Transverse colon (tissue), 4 donors: ENCODE data around the gene PIAS1. TPM values are rescaled to one million over a fixed set of nuclear protein-coding genes. Genes with fewer than 3 reads are reported as not detected.
"Not testable (repeated sequence)": the region's sequence is repeated elsewhere in the genome, so short reads cannot be mapped to it uniquely, and the experiment has no call there.

Experiments used
- DNase-seq: peaks from one replicate; pipeline ENCODE4 v3.0.0-alpha.2; 2019
- H3K27ac ChIP-seq, 4 donors: fragments of 200-600 bp; sonication (generic); 2 replicates each; pipeline ENCODE4 v1.5.1; 2016 to 2018; ENCODE audit warnings: inconsistent platforms in 4 of 4
- H3K27me3 ChIP-seq: fragments of 200-600 bp; sonication (generic); 2 replicates; pipeline ENCODE4 v1.5.1; 2017; ENCODE audit warnings: inconsistent platforms
- H3K36me3 ChIP-seq, 4 donors: fragments of 200-600 bp; sonication (generic); 2 replicates each; pipeline ENCODE4 v1.5.1; 2017 to 2019; ENCODE audit warnings: inconsistent platforms in 4 of 4
- H3K4me1 ChIP-seq, 4 donors: fragments of 200-600 bp; sonication (generic); 2 replicates each; pipeline ENCODE4 v1.5.1; 2017 to 2020; ENCODE audit warnings: inconsistent platforms in 4 of 4
- H3K4me3 ChIP-seq, 4 donors: fragments of 200-600 bp; sonication (generic); 1 replicate in 1 of 4; 2 replicates in 3 of 4; pipeline versions ENCODE4 v1.5.1 to v1.6.1; 2017 to 2019; ENCODE audit warnings: inconsistent platforms in 4 of 4
- H3K9me3 ChIP-seq, 2 donors: fragments of 200-600 bp; sonication (generic); 2 replicates each; pipeline ENCODE4 v1.5.1; 2017 to 2019; ENCODE audit warnings: inconsistent platforms in 2 of 2
- EP300 ChIP-seq: sonication (generic); formaldehyde crosslinking; IDR thresholded peaks from one replicate; pipeline ENCODE4 v1.6.1; 2017; ENCODE audit warnings: antibody characterized with exemption, low read depth
- POLR2A ChIP-seq: fragments of 450-650 bp; IDR thresholded peaks from one replicate; pipeline ENCODE4 v1.6.1; 2016; ENCODE audit warnings: antibody characterized with exemption, mild to moderate bottlenecking, moderate library complexity
- POLR2AphosphoS5 ChIP-seq, 3 donors: sonication (generic); formaldehyde crosslinking; IDR thresholded peaks; one replicate each; pipeline ENCODE4 v1.6.1; 2016; ENCODE audit warnings: antibody characterized with exemption in 3 of 3
- WGBS, 2 donors: methylation state at CpG; one replicate each; pipeline ENCODE4 v1.1.5; 2018; ENCODE audit warnings: low coverage in 1 of 2; 5-methylcytosine and 5-hydroxymethylcytosine counted together
- in situ Hi-C, 4 donors: fragments of 200-750 bp; cut with MboI; loops; one replicate each; pipeline versions ENCODE4 v1.15.0 to v1.15.1; 2017; ENCODE audit warnings: low sequenced_read_pairs in 3 of 4, low pct_ligation_motif_present in 1 of 4, low pct_unique_long_range_greater_than_20kb in 1 of 4
- intact Hi-C: fragments of 100-400 bp; cut with DNase I; formaldehyde crosslinking; loops from one replicate; pipeline ENCODE4 v1.15.1; 2023; ENCODE audit warnings: low total_unique reads
- total RNA-seq, 4 donors: library from RNA; depleted of rRNA; stranded (reverse); fragments of >200 nt; gene quantifications; one replicate each; pipeline ENCODE4 v1.1.0, GENCODE V29; 2016
- TF ChIP-seq, protein P1 (sequence below), 5 experiments: fragments of 200-600 bp in 3 of 5; fragments of 450-650 bp in 2 of 5; sonication (generic) in 3 of 5; IDR thresholded peaks; 1 replicate in 2 of 5; 2 replicates in 3 of 5; pipeline ENCODE4 v1.5.1; 2016 to 2017; ENCODE audit warnings: antibody characterized with exemption in 5 of 5, inconsistent platforms in 3 of 5, mild to moderate bottlenecking in 2 of 5, moderate library complexity in 1 of 5

The PIAS1 gene
- total RNA-seq, 4 donors from 2014 or later = 34.0 to 141 (median 55.4) TPM

DNA sequence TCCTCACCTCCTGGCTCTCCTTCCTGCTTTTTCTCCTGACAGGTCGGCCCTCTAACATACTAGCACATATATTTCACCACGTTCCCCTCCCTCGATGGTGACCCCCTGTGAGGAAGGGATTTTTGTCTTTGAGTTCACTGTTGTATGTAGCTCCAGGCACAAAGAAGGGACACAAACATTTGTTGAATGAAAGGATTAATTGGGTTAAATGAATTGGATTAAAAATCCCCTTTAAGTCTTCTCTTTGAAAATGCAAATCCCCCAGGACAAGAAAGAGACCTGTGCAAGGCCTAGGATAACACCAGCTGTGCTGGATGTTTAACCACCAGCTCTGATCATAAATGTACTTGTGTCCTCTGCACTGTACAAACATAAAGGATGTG, 147.8 kb downstream of the PIAS1 start:
- Histone ChIP-seq H3K9me3 (no peaks in the 10 kb centered on the region), H3K27ac (no peak overlapping the region), H3K27me3 (no peaks in the 10 kb centered on the region), H3K4me1 (peaks cover 12 to 66% (median 46%) of the 10 kb centered on the region in 4 donors), H3K4me3 (no peak overlapping the region), H3K36me3 (no peaks in the 10 kb centered on the region)
- 41 to 57% methylated on average over 1 to 3 of the region's 3 CpGs for WGBS, 2 donors
- intact Hi-C loops = no loop called here
- no peak for TF ChIP-seq POLR2A
- no peak for TF ChIP-seq EP300
- TF ChIP-seq, protein P1, sequence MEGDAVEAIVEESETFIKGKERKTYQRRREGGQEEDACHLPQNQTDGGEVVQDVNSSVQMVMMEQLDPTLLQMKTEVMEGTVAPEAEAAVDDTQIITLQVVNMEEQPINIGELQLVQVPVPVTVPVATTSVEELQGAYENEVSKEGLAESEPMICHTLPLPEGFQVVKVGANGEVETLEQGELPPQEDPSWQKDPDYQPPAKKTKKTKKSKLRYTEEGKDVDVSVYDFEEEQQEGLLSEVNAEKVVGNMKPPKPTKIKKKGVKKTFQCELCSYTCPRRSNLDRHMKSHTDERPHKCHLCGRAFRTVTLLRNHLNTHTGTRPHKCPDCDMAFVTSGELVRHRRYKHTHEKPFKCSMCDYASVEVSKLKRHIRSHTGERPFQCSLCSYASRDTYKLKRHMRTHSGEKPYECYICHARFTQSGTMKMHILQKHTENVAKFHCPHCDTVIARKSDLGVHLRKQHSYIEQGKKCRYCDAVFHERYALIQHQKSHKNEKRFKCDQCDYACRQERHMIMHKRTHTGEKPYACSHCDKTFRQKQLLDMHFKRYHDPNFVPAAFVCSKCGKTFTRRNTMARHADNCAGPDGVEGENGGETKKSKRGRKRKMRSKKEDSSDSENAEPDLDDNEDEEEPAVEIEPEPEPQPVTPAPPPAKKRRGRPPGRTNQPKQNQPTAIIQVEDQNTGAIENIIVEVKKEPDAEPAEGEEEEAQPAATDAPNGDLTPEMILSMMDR (IDR thresholded peaks at IDR 0.05) = no peak
- no peak for TF ChIP-seq POLR2AphosphoS5 (IDR thresholded peaks at IDR 0.05)
- in situ Hi-C loops = no loop called here
- no peak for DNase-seq

GRCh38 chr15:68202994-68203393, 148.9 kb downstream of the PIAS1 start:
- H3K9me3 ChIP-seq, H3K27me3 ChIP-seq, H3K27ac ChIP-seq, intact Hi-C loops, DNase-seq, in situ Hi-C loops, H3K36me3 ChIP-seq: not testable (repeated sequence)
- WGBS, 2 donors = 89 to 100% methylated on average over 3 to 7 of the region's 7 CpGs
- Histone ChIP-seq H3K4me1 (peaks cover 12 to 66% (median 46%) of the 10 kb centered on the region in 4 donors), H3K4me3 (peak overlapping the region in 1 of 4 donors; percentile 61)

- peak overlapping the region in 3 of 4 donors; percentile 33 to 61 (median 47) for H3K4me3 ChIP-seq
- TF ChIP-seq, protein P1 (IDR thresholded peaks at IDR 0.05) = no peak
- no peak for TF ChIP-seq POLR2AphosphoS5 (IDR thresholded peaks at IDR 0.05)
- TF ChIP-seq POLR2A = no peak
- TF ChIP-seq EP300 = no peak
- H3K27me3 ChIP-seq = no peaks in the 10 kb centered on the region
- no peak for DNase-seq
- peaks cover 12 to 66% (median 46%) of the 10 kb centered on the region in 4 donors for H3K4me1 ChIP-seq
- WGBS, 2 donors = 79% methylated on average over 5 of the region's 5 CpGs; no CpG with 5 or more reads in 1 of the 2 donors
- in situ Hi-C loops (no loop called here), intact Hi-C loops (no loop called here)
- peak overlapping the region in 3 of 4 donors; percentile 87 to 90 (median 89) for H3K27ac ChIP-seq
- H3K36me3 ChIP-seq = no peaks in the 10 kb centered on the region
- H3K9me3 ChIP-seq = no peaks in the 10 kb centered on the region
These were observed 149.4 kb downstream of the PIAS1 start for GRCh38 chr15:68203486-68203885.

DNA sequence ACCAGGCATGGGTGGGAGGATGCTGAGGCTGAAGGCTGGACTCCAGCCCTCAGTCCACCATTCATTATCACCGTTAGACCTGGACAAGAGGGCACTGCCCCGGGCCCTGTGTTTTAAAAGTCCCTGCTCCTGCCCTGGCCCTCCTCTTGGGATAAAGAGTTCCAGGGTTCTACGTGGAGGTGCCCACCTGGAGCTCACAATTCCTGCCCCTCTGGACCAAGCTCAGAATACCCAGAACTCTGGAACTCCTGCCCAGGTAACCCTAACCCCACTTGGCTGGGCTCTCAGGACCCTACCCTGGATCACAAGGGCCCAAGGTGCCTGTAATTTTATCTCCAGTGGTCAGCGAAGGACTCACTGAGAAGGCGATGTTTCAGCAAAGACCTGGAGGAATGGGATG, 149.8 kb downstream of the PIAS1 start:
- in situ Hi-C loops = no loop called here
- Histone ChIP-seq H3K27ac (peak overlapping the region; percentile 87 to 90 (median 90)), H3K9me3 (no peaks in the 10 kb centered on the region), H3K4me1 (peaks cover 12 to 66% (median 46%) of the 10 kb centered on the region in 4 donors), H3K36me3 (no peaks in the 10 kb centered on the region), H3K27me3 (no peaks in the 10 kb centered on the region), H3K4me3 (peak overlapping the region in 3 of 4 donors; percentile 33 to 61 (median 47))
- intact Hi-C loops = no loop called here
- 57% methylated on average over 5 of the region's 5 CpGs; no CpG with 5 or more reads in 1 of the 2 donors for WGBS, 2 donors
- TF ChIP-seq, protein P1 (IDR thresholded peaks at IDR 0.05) = no peak
- TF ChIP-seq POLR2A (no peak), EP300 (no peak), POLR2AphosphoS5 (IDR thresholded peaks at IDR 0.05) (no peak)
- DNase-seq = no peak

DNA sequence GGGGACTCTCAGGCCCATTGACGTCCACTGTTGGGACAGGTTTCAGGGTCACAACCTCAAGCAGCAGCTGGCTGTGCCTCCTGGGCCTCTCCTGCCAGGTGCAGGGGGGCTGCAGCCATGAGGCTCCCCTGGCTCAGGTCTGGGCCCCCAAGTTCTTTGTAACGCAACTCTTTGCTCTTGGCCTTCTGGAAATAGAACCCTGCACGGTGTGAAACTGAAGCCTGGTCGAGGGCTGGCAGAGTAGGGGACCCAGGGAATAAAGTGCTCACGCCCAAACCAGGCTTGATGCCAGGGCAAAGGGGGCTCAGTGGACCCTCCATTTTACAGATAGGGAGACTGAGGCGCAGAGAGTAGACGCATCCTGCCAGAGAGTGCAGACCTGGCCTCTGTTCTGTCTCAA, 150.2 kb downstream of the PIAS1 start:
- Histone ChIP-seq H3K27ac (peak overlapping the region; percentile 87 to 90 (median 90)), H3K4me1 (peaks cover 12 to 66% (median 46%) of the 10 kb centered on the region in 4 donors), H3K27me3 (no peaks in the 10 kb centered on the region), H3K36me3 (no peaks in the 10 kb centered on the region), H3K4me3 (peak overlapping the region; percentile 8 to 61 (median 40)), H3K9me3 (no peaks in the 10 kb centered on the region)
- in situ Hi-C loops = no loop called here
- WGBS, 2 donors = 67 to 71% methylated on average over 1 to 7 of the region's 7 CpGs
- DNase-seq = no peak
- TF ChIP-seq POLR2AphosphoS5 (IDR thresholded peaks at IDR 0.05) = no peak
- no peak for TF ChIP-seq POLR2A
- no peak for TF ChIP-seq EP300
- TF ChIP-seq, protein P1 (IDR thresholded peaks at IDR 0.05) = no peak
- intact Hi-C loops = no loop called here
